IgD-negative memory B cell (primary cell): Measurements from ENCODE around the gene HMGN3. TPM values are rescaled to one million over a fixed set of nuclear protein-coding genes. Genes with fewer than 3 reads are reported as not detected.

Source experiments
- H3K27ac Mint-ChIP-seq, 3 donors: one replicate each; pipeline ENCODE4 v1.8.0; 2020 to 2022; ENCODE audit warnings: mild to moderate bottlenecking in 3 of 3, mixed read lengths in 3 of 3, moderate library complexity in 1 of 3
- H3K27me3 Mint-ChIP-seq: one replicate; pipeline ENCODE4 v1.8.0; 2021; ENCODE audit warnings: mixed read lengths
- H3K36me3 Mint-ChIP-seq: one replicate; pipeline ENCODE4 v1.8.0; 2020; ENCODE audit warnings: mild to moderate bottlenecking, mixed read lengths
- H3K4me1 Mint-ChIP-seq, 3 donors: one replicate each; pipeline ENCODE4 v1.8.0; 2020 to 2022; ENCODE audit warnings: mixed read lengths in 3 of 3, mild to moderate bottlenecking in 1 of 3
- H3K4me3 Mint-ChIP-seq, 4 donors: one replicate each; pipeline ENCODE4 v1.8.0; 2020 to 2022; ENCODE audit warnings: mild to moderate bottlenecking in 4 of 4, mixed read lengths in 4 of 4, moderate library complexity in 3 of 4
- H3K9me3 Mint-ChIP-seq, 3 donors: one replicate each; pipeline ENCODE4 v1.8.0; 2020 to 2021; ENCODE audit warnings: mixed read lengths in 3 of 3, mild to moderate bottlenecking in 1 of 3
- polyA plus RNA-seq: library from polyadenylated mRNA; unstranded; fragments of 300-500 nt; fragmentation: Illumina TruSeq; gene quantifications from one replicate; pipeline ENCODE4 v1.2.3, GENCODE V29; 2021

The HMGN3 gene
- polyA plus RNA-seq, 1 donor from 2014 or later: 87.8 TPM

DNA sequence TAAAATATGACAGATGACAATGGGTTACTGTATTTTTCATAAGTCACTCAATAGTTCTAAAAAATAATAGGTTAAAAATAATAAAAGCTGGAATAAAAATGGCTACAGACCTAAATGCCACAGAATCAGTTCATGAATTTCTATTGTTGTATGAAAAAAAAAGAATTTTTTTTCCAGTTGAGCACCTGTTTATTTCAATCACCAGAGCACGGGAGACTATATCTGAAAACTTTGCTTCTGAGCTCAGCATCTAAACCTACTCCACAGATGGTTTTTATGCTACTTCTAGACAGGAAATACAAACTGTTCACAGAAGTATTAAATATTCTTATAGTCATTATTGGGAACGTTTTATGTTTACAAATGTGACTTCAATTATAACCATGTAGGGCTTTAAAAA, 50.4 kb downstream of the HMGN3 start:
- H3K27me3 Mint-ChIP-seq: no peaks in the 10 kb centered on the region
- no peaks in the 10 kb centered on the region for H3K4me1 Mint-ChIP-seq
- H3K36me3 Mint-ChIP-seq: no peaks in the 10 kb centered on the region
- H3K4me3 Mint-ChIP-seq: no peak overlapping the region
- H3K9me3 Mint-ChIP-seq: peaks cover 0 to 1% (median 0%) of the 10 kb centered on the region in 3 donors
- no peak overlapping the region for H3K27ac Mint-ChIP-seq

DNA sequence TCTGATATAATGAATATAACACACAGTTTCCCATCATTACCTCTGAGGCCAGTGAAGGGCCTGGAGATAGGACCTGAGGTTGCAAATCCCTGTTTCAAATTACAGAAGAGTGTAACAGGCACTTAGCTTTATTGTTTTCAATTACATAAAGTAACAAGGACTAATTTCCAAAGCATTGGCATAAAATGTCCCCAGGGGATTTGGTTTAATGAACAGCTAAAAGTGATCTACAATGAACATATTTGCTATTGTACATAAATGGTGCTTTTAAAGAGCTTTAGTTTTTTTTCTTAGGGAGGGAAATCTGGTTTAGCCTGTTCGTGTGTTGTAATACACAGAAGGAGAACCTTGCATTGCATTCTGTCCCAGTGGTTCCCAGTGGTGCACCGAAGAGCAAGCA, 54.4 kb downstream of the HMGN3 start:
- no peaks in the 10 kb centered on the region for H3K36me3 Mint-ChIP-seq
- H3K9me3 Mint-ChIP-seq: peaks cover 0 to 7% (median 5%) of the 10 kb centered on the region in 3 donors
- no peaks in the 10 kb centered on the region for H3K4me1 Mint-ChIP-seq
- no peak overlapping the region for H3K4me3 Mint-ChIP-seq
- H3K27me3 Mint-ChIP-seq: no peaks in the 10 kb centered on the region
- no peak overlapping the region for H3K27ac Mint-ChIP-seq

- H3K9me3 Mint-ChIP-seq: peaks cover 0 to 7% (median 5%) of the 10 kb centered on the region in 3 donors
- peaks cover 4% of the 10 kb centered on the region for H3K27me3 Mint-ChIP-seq
- no peaks in the 10 kb centered on the region for H3K36me3 Mint-ChIP-seq
- H3K4me1 Mint-ChIP-seq: no peaks in the 10 kb centered on the region
- no peak overlapping the region for H3K4me3 Mint-ChIP-seq
- no peak overlapping the region for H3K27ac Mint-ChIP-seq
Observed at GRCh38 chr6:79173378-79173777, 61.1 kb downstream of the HMGN3 start.

DNA sequence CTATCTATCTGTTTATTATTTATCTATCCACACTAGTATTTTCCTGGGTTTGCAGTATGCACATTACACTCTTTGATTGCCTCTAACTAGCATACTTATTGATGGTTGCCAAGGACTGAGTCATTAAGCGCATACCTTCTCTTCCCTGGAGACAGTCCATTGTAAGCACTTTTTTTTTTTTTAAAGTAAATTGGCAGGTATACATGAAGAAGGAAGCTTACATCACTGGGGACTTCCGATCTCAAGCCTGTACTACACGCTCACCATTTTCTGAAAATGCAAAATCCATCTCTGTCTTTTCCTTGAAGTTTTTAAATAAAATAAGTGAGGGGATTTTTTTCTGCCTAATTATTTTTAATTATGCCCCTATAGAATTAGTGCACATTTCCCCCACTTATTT, 63.5 kb downstream of the HMGN3 start:
- H3K4me1 Mint-ChIP-seq: no peaks in the 10 kb centered on the region
- H3K27me3 Mint-ChIP-seq: peaks cover 4% of the 10 kb centered on the region
- peaks cover 0 to 2% (median 0%) of the 10 kb centered on the region in 3 donors for H3K9me3 Mint-ChIP-seq
- no peak overlapping the region for H3K4me3 Mint-ChIP-seq
- no peaks in the 10 kb centered on the region for H3K36me3 Mint-ChIP-seq
- H3K27ac Mint-ChIP-seq: no peak overlapping the region

DNA sequence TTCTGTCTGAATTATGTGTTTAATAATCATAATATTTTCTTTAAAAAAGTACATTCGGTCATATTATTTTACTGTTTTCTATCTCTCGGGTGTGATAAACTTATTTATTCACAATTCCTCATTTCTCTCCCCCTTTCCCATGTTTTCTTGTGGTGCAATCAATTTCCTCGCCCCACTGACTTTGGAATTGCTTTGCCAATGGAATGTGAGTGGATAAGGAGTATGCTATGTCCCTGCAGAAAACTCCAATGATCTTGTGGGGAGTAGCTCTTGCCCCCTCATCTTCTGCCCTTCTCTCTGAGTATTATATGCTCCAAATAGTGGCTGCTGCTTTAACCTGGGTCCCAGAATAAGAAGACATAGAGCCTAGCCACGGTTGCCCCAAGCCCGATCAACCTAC, 64.1 kb downstream of the HMGN3 start:
- H3K4me1 Mint-ChIP-seq: no peaks in the 10 kb centered on the region
- no peak overlapping the region for H3K27ac Mint-ChIP-seq
- no peaks in the 10 kb centered on the region for H3K9me3 Mint-ChIP-seq
- no peak overlapping the region for H3K4me3 Mint-ChIP-seq
- no peaks in the 10 kb centered on the region for H3K36me3 Mint-ChIP-seq
- peaks cover 4% of the 10 kb centered on the region for H3K27me3 Mint-ChIP-seq

- Mint-ChIP-seq H3K27ac (no peak overlapping the region), H3K4me1 (no peaks in the 10 kb centered on the region), H3K9me3 (no peaks in the 10 kb centered on the region), H3K4me3 (no peak overlapping the region), H3K36me3 (no peaks in the 10 kb centered on the region), H3K27me3 (peaks cover 4% of the 10 kb centered on the region)
Observed at GRCh38 chr6:79168695-79168980, 65.8 kb downstream of the HMGN3 start.

GRCh38 chr6:79167931-79168694, 66.4 kb downstream of the HMGN3 start:
- H3K27ac Mint-ChIP-seq: no peak overlapping the region
- H3K9me3 Mint-ChIP-seq: no peaks in the 10 kb centered on the region
- no peaks in the 10 kb centered on the region for H3K4me1 Mint-ChIP-seq
- H3K36me3 Mint-ChIP-seq: no peaks in the 10 kb centered on the region
- no peak overlapping the region for H3K4me3 Mint-ChIP-seq
- peaks cover 4% of the 10 kb centered on the region for H3K27me3 Mint-ChIP-seq

DNA sequence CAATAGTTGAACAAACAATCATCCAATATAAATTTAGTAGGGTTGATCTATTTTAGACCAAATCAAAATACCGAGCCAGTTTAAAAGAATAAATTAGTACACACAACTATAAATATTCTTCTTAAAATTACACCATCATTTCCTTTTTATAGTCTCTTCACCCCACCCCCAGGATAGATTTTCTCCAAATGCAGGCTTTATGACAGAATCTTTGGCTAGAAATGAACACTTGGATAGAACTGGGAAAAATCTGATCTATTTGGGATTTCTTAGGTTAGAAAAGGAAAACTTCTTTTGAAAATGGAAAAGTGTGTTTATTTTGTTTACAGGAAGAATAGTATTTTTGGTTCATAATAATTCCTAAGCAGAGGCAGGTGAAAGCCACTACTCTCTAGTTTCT, 74.6 kb downstream of the HMGN3 start:
- H3K4me3 Mint-ChIP-seq: no peak overlapping the region
- peaks cover 0 to 4% (median 2%) of the 10 kb centered on the region in 3 donors for H3K9me3 Mint-ChIP-seq
- H3K27me3 Mint-ChIP-seq: peaks cover 9% of the 10 kb centered on the region
- no peak overlapping the region for H3K27ac Mint-ChIP-seq
- no peaks in the 10 kb centered on the region for H3K4me1 Mint-ChIP-seq
- H3K36me3 Mint-ChIP-seq: peaks cover 1% of the 10 kb centered on the region

GRCh38 chr6:79158856-79159516, 75.5 kb downstream of the HMGN3 start:
- no peak overlapping the region for H3K27ac Mint-ChIP-seq
- peaks cover 9% of the 10 kb centered on the region for H3K27me3 Mint-ChIP-seq
- H3K9me3 Mint-ChIP-seq: peaks cover 0 to 4% (median 2%) of the 10 kb centered on the region in 3 donors
- H3K4me1 Mint-ChIP-seq: no peaks in the 10 kb centered on the region
- no peak overlapping the region for H3K4me3 Mint-ChIP-seq
- peaks cover 1% of the 10 kb centered on the region for H3K36me3 Mint-ChIP-seq

GRCh38 chr6:79157961-79158644, 76.4 kb downstream of the HMGN3 start:
- Mint-ChIP-seq H3K9me3 (peaks cover 0 to 4% (median 2%) of the 10 kb centered on the region in 3 donors), H3K36me3 (peaks cover 1% of the 10 kb centered on the region), H3K4me3 (no peak overlapping the region), H3K27ac (no peak overlapping the region), H3K27me3 (peaks cover 9% of the 10 kb centered on the region), H3K4me1 (no peaks in the 10 kb centered on the region)

- Mint-ChIP-seq H3K27me3 (peaks cover 3% of the 10 kb centered on the region), H3K36me3 (no peaks in the 10 kb centered on the region), H3K27ac (no peak overlapping the region), H3K4me1 (no peaks in the 10 kb centered on the region), H3K9me3 (peaks cover 0 to 4% (median 0%) of the 10 kb centered on the region in 3 donors), H3K4me3 (no peak overlapping the region)
Observed at GRCh38 chr6:79152269-79152737, 82.2 kb downstream of the HMGN3 start.

Other genes starting within 250 kb of the HMGN3 start
- gene PHIP, start 156.4 kb downstream of the HMGN3 start, polyA plus RNA-seq: 11.4 TPM